ENCODE data around the gene DENND4A. TPM values are rescaled to one million over a fixed set of nuclear protein-coding genes. Genes with fewer than 3 reads are reported as not detected.

Gene DENND4A
- total RNA-seq, 4 donors from 2014 or later = 38.8 to 64.8 (median 52.3) TPM

DNA sequence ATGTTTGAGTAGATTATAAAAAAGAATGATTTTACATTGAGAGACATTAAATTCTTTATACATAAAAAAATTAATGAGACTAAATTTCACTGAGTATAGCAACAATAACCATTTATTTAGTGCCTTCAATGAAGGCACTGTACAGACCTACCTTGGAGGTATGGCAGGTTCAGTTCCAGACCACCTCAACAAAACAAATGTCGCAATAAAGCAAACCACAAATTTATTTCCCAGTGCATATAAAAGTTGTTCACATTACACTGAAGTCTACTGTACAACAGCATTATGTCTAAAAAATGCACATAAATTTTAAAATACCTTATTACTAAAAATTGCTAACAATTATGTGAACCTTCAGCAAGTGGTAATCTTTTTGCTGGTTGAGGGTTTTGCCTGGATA is 111.5 kb downstream of the DENND4A start:
- ATAC-seq (ENCODE audit: low FRiP score) (no peak), DNase-seq (ENCODE audit: low spot score) (no peak)
- TF ChIP-seq, protein P1, sequence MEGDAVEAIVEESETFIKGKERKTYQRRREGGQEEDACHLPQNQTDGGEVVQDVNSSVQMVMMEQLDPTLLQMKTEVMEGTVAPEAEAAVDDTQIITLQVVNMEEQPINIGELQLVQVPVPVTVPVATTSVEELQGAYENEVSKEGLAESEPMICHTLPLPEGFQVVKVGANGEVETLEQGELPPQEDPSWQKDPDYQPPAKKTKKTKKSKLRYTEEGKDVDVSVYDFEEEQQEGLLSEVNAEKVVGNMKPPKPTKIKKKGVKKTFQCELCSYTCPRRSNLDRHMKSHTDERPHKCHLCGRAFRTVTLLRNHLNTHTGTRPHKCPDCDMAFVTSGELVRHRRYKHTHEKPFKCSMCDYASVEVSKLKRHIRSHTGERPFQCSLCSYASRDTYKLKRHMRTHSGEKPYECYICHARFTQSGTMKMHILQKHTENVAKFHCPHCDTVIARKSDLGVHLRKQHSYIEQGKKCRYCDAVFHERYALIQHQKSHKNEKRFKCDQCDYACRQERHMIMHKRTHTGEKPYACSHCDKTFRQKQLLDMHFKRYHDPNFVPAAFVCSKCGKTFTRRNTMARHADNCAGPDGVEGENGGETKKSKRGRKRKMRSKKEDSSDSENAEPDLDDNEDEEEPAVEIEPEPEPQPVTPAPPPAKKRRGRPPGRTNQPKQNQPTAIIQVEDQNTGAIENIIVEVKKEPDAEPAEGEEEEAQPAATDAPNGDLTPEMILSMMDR (IDR thresholded peaks at IDR 0.05) = no peak

- DNase-seq (ENCODE audit: low spot score) = no peak
- ATAC-seq (ENCODE audit: low FRiP score) = no peak
- TF ChIP-seq, protein P1 (IDR thresholded peaks at IDR 0.05) = no peak
Measured at GRCh38 chr15:65676123-65676522, 116.0 kb downstream of the DENND4A start.

DNA sequence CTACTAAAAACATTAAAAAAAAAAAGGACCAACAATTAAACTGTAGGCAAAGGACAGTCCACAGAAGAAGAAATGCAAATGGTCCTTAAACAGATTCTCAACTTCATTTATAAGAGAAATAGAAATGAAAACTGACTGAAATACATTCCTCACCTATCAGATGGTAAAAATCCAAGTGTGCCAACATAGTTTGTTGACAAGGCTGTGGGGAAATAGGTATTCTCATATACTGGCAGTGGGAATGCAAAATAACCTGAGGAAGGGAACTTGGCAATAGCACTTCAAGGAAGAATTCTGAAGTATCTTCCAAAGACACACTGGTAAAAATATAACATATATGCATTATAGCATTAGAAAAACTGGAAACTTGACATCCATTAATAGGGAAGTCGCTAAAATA is 116.5 kb downstream of the DENND4A start:
- no peak for ATAC-seq (ENCODE audit: low FRiP score)
- no peak for DNase-seq (ENCODE audit: low spot score)
- TF ChIP-seq, protein P1 (IDR thresholded peaks at IDR 0.05) = no peak

DNA sequence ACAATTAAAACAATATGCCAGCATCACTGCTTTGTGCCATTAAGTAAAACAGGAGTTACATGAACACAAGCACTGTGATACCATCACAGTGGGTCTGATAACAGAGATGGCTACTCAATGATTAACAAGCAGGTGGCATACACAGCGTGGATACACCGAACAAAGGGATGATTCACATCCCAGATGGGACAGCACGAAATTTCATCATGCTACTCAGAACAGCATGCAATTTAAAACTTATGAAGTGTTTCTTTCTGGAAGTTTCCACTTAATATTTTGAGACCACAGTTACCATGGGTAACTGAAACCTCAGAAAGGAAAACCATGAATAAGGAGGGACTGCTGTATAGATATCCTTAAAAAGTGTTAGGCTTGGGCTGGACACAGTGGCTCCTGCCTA is 125.8 kb downstream of the DENND4A start:
- DNase-seq (ENCODE audit: low spot score) (no peak), ATAC-seq (ENCODE audit: low FRiP score) (no peak)
- TF ChIP-seq, protein P1 (IDR thresholded peaks at IDR 0.05) = no peak

- TF ChIP-seq, protein P1 (IDR thresholded peaks at IDR 0.05) = no peak
Measured at GRCh38 chr15:65663521-65663920, 128.6 kb downstream of the DENND4A start.

GRCh38 chr15:65660927-65661326 is 131.2 kb downstream of the DENND4A start:
- ATAC-seq (ENCODE audit: low FRiP score) (no peak), DNase-seq (ENCODE audit: low spot score) (no peak)

More at GRCh38 chr15:65663521-65663920, 128.6 kb downstream of the DENND4A start:
- ATAC-seq (ENCODE audit: low FRiP score) = no peak
- DNase-seq (ENCODE audit: low spot score) = no peak

DNA sequence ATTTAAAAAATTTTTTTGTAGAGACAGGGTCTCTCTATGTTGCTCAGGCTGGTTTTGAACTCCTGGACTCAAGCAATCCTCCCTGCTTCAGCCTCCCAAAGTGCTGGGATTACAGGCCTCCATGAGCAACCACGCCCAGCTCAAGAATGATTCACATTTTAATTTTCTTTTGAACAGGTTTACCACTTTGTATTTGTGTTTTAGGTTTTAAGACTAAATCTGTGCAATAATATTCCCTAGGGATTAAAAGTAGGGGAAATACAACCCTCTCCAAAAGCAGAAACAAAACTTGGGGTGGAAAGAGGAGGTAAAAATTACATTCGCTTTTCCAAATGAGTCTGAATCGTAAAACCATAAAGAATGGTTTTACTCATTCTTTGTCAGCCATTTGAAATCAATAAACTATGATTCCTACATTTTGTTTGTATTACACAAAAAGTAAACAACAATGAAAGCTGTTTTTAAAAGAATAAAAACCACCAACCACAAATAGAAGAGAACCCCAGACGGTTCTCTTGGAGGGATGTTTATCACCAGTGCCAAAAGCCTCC is 132.5 kb downstream of the DENND4A start:
- no peak for ATAC-seq (ENCODE audit: low FRiP score)
- DNase-seq (ENCODE audit: low spot score) = no peak
- TF ChIP-seq, protein P1 (IDR thresholded peaks at IDR 0.05) = no peak

More at GRCh38 chr15:65660927-65661326, 131.2 kb downstream of the DENND4A start:
- TF ChIP-seq, protein P1 (IDR thresholded peaks at IDR 0.05) = no peak
